ENCODE measurements around the gene RAD51B. TPM values are rescaled to one million over a fixed set of nuclear protein-coding genes. Genes with fewer than 3 reads are reported as not detected.

RAD51B gene
- total RNA-seq, 5 donors from 2014 or later (not counting 1 experiment from before 2014, with no cell fraction given), result 25.4 to 47.9 (median 30.0) TPM

GRCh38 chr14:67908052-67908754 is 88.6 kb downstream of the RAD51B start:
- no peaks in the 10 kb centered on the region for H3K27me3 Mint-ChIP-seq
- POLR2A ChIA-PET, result no interaction called here

GRCh38 chr14:67911562-67911961 is 92.0 kb downstream of the RAD51B start:
- WGBS (ENCODE audit: insufficient coverage), result no CpG with 5 or more reads among the region's 2 CpGs
- H3K27me3 Mint-ChIP-seq, result no peaks in the 10 kb centered on the region
- peaks cover 13% of the 10 kb centered on the region for H3K36me3 Mint-ChIP-seq
- no peak overlapping the region for H3K27ac ChIP-seq (ENCODE audit: low read length)
- H3K4me3 Mint-ChIP-seq, result no peak overlapping the region
- H3K4me1 ChIP-seq (ENCODE audit: control insufficient read depth in 1 of 2, extremely low read depth in 1 of 2, insufficient read depth in 2 of 2, low read length in 2 of 2), result no peaks in the 10 kb centered on the region
- no peaks in the 10 kb centered on the region for H3K9me3 Mint-ChIP-seq
- no peaks in the 10 kb centered on the region for H3K9me3 ChIP-seq
- H3K4me3 ChIP-seq (ENCODE audit: control insufficient read depth in 1 of 2, extremely low read depth in 1 of 2, low read length in 1 of 2), result no peak overlapping the region
- no peak overlapping the region for H3K27ac Mint-ChIP-seq
- ChIA-PET CTCF (no interaction called here), POLR2A (no interaction called here)
- H3K27me3 ChIP-seq (replicated peaks in 1 of 2; ENCODE audit: control insufficient read depth in 2 of 2, extremely low read depth in 1 of 2, insufficient read depth in 2 of 2, low read length in 1 of 2), result no peaks in the 10 kb centered on the region
- ATAC-seq (replicated peaks in 1 of 4), result no peak
- no peak for DNase-seq
- H3K4me1 Mint-ChIP-seq, result no peaks in the 10 kb centered on the region
- H3K36me3 ChIP-seq (ENCODE audit: control insufficient read depth in 2 of 2, extremely low read depth in 1 of 2, insufficient read depth in 1 of 2, low read length in 1 of 2), result no peaks in the 10 kb centered on the region

More at GRCh38 chr14:67908052-67908754, 88.6 kb downstream of the RAD51B start:
- no peak overlapping the region for H3K27ac ChIP-seq (ENCODE audit: low read length)
- H3K4me1 ChIP-seq (ENCODE audit: control insufficient read depth in 1 of 2, extremely low read depth in 1 of 2, insufficient read depth in 2 of 2, low read length in 2 of 2), result no peaks in the 10 kb centered on the region
- H3K36me3 Mint-ChIP-seq, result peaks cover 32% of the 10 kb centered on the region
- no peaks in the 10 kb centered on the region for H3K36me3 ChIP-seq (ENCODE audit: control insufficient read depth in 2 of 2, extremely low read depth in 1 of 2, insufficient read depth in 1 of 2, low read length in 1 of 2)
- CTCF ChIA-PET, result interaction anchor here in 1 of 2 donors (0.7 kb wide), 1 partner anchor 871 kb away, joined by 3 read pairs; no protein-coding TSS in a partner anchor
- H3K4me1 Mint-ChIP-seq, result no peaks in the 10 kb centered on the region
- DNase-seq (no peak), ATAC-seq (replicated peaks in 1 of 4) (no peak)
- no peak overlapping the region for H3K4me3 Mint-ChIP-seq
- no peak overlapping the region for H3K27ac Mint-ChIP-seq
- H3K9me3 ChIP-seq, result no peaks in the 10 kb centered on the region
- peaks cover 0 to 16% (median 0%) of the 10 kb centered on the region in 3 donors for H3K9me3 Mint-ChIP-seq
- no peak overlapping the region for H3K4me3 ChIP-seq (ENCODE audit: control insufficient read depth in 1 of 2, extremely low read depth in 1 of 2, low read length in 1 of 2)
- no peaks in the 10 kb centered on the region for H3K27me3 ChIP-seq (replicated peaks in 1 of 2; ENCODE audit: control insufficient read depth in 2 of 2, extremely low read depth in 1 of 2, insufficient read depth in 2 of 2, low read length in 1 of 2)

GRCh38 chr14:67916430-67916829 is 96.9 kb downstream of the RAD51B start:
- ChIA-PET POLR2A (interaction anchor here in 1 of 2 donors (0.6 kb wide), 1 partner anchor 25 kb away, joined by 3 read pairs; no protein-coding TSS in a partner anchor), CTCF (interaction anchor here in 1 of 2 donors (0.6 kb wide), 1 partner anchor 1081 kb away, joined by 5 read pairs; no protein-coding TSS in a partner anchor)
- H3K4me1 Mint-ChIP-seq, result no peaks in the 10 kb centered on the region
- Histone ChIP-seq H3K27ac (ENCODE audit: low read length) (no peak overlapping the region), H3K9me3 (no peaks in the 10 kb centered on the region), H3K4me1 (ENCODE audit: control insufficient read depth in 1 of 2, extremely low read depth in 1 of 2, insufficient read depth in 2 of 2, low read length in 2 of 2) (no peaks in the 10 kb centered on the region), H3K36me3 (ENCODE audit: control insufficient read depth in 2 of 2, extremely low read depth in 1 of 2, insufficient read depth in 1 of 2, low read length in 1 of 2) (no peaks in the 10 kb centered on the region), H3K4me3 (ENCODE audit: control insufficient read depth in 1 of 2, extremely low read depth in 1 of 2, low read length in 1 of 2) (no peak overlapping the region), H3K27me3 (replicated peaks in 1 of 2; ENCODE audit: control insufficient read depth in 2 of 2, extremely low read depth in 1 of 2, insufficient read depth in 2 of 2, low read length in 1 of 2) (no peaks in the 10 kb centered on the region)
- no peak overlapping the region for H3K27ac Mint-ChIP-seq
- H3K36me3 Mint-ChIP-seq, result peaks cover 3% of the 10 kb centered on the region
- no peak overlapping the region for H3K4me3 Mint-ChIP-seq
- no CpG with 5 or more reads among the region's 4 CpGs for WGBS (ENCODE audit: insufficient coverage)
- H3K27me3 Mint-ChIP-seq, result no peaks in the 10 kb centered on the region
- ATAC-seq (replicated peaks in 1 of 4) (no peak), DNase-seq (no peak)
- H3K9me3 Mint-ChIP-seq, result no peaks in the 10 kb centered on the region

- Mint-ChIP-seq H3K27me3 (no peaks in the 10 kb centered on the region), H3K4me3 (no peak overlapping the region), H3K27ac (no peak overlapping the region), H3K9me3 (no peaks in the 10 kb centered on the region), H3K4me1 (peaks cover 0 to under 1% (median 0%) of the 10 kb centered on the region in 3 donors), H3K36me3 (peaks cover 3% of the 10 kb centered on the region)
- Histone ChIP-seq H3K27me3 (replicated peaks in 1 of 2; ENCODE audit: control insufficient read depth in 2 of 2, extremely low read depth in 1 of 2, insufficient read depth in 2 of 2, low read length in 1 of 2) (no peaks in the 10 kb centered on the region), H3K4me3 (ENCODE audit: control insufficient read depth in 1 of 2, extremely low read depth in 1 of 2, low read length in 1 of 2) (no peak overlapping the region), H3K9me3 (no peaks in the 10 kb centered on the region), H3K27ac (ENCODE audit: low read length) (no peak overlapping the region), H3K36me3 (ENCODE audit: control insufficient read depth in 2 of 2, extremely low read depth in 1 of 2, insufficient read depth in 1 of 2, low read length in 1 of 2) (no peaks in the 10 kb centered on the region), H3K4me1 (ENCODE audit: control insufficient read depth in 1 of 2, extremely low read depth in 1 of 2, insufficient read depth in 2 of 2, low read length in 2 of 2) (no peaks in the 10 kb centered on the region)
- DNase-seq (no peak), ATAC-seq (replicated peaks in 1 of 4) (no peak)
- CTCF ChIA-PET, result interaction anchor here in 1 of 2 donors (0.6 kb wide), 1 partner anchor 1080 kb away, joined by 5 read pairs; no protein-coding TSS in a partner anchor
- WGBS (ENCODE audit: insufficient coverage), result 83% methylated on average over 3 of the region's 6 CpGs
- POLR2A ChIA-PET, result no interaction called here
Measured at GRCh38 chr14:67917006-67917405, 97.4 kb downstream of the RAD51B start.

- Mint-ChIP-seq H3K27ac (no peak overlapping the region), H3K36me3 (peaks cover 6% of the 10 kb centered on the region), H3K4me3 (no peak overlapping the region), H3K27me3 (no peaks in the 10 kb centered on the region), H3K9me3 (no peaks in the 10 kb centered on the region), H3K4me1 (peaks cover 0 to 1% (median 0%) of the 10 kb centered on the region in 3 donors)
- Histone ChIP-seq H3K9me3 (no peaks in the 10 kb centered on the region), H3K27ac (ENCODE audit: low read length) (no peak overlapping the region), H3K27me3 (replicated peaks in 1 of 2; ENCODE audit: control insufficient read depth in 2 of 2, extremely low read depth in 1 of 2, insufficient read depth in 2 of 2, low read length in 1 of 2) (no peaks in the 10 kb centered on the region), H3K36me3 (ENCODE audit: control insufficient read depth in 2 of 2, extremely low read depth in 1 of 2, insufficient read depth in 1 of 2, low read length in 1 of 2) (no peaks in the 10 kb centered on the region), H3K4me3 (ENCODE audit: control insufficient read depth in 1 of 2, extremely low read depth in 1 of 2, low read length in 1 of 2) (no peak overlapping the region), H3K4me1 (ENCODE audit: control insufficient read depth in 1 of 2, extremely low read depth in 1 of 2, insufficient read depth in 2 of 2, low read length in 2 of 2) (no peaks in the 10 kb centered on the region)
- ChIA-PET POLR2A (no interaction called here), CTCF (no interaction called here)
- DNase-seq (no peak), ATAC-seq (replicated peaks in 1 of 4) (no peak)
Measured at GRCh38 chr14:67918838-67919237, 99.3 kb downstream of the RAD51B start.

GRCh38 chr14:67919259-67920032 is 99.9 kb downstream of the RAD51B start:
- DNase-seq (no peak), ATAC-seq (replicated peaks in 1 of 4) (no peak)
- H3K4me1 ChIP-seq (ENCODE audit: control insufficient read depth in 1 of 2, extremely low read depth in 1 of 2, insufficient read depth in 2 of 2, low read length in 2 of 2), result no peaks in the 10 kb centered on the region
- H3K27me3 Mint-ChIP-seq, result no peaks in the 10 kb centered on the region
- WGBS (ENCODE audit: insufficient coverage), result no CpG with 5 or more reads among the region's 7 CpGs
- peaks cover 0 to 1% (median 0%) of the 10 kb centered on the region in 3 donors for H3K4me1 Mint-ChIP-seq
- H3K36me3 ChIP-seq (ENCODE audit: control insufficient read depth in 2 of 2, extremely low read depth in 1 of 2, insufficient read depth in 1 of 2, low read length in 1 of 2), result no peaks in the 10 kb centered on the region
- H3K9me3 ChIP-seq, result no peaks in the 10 kb centered on the region
- CTCF ChIA-PET, result no interaction called here
- POLR2A ChIA-PET, result no interaction called here
- no peaks in the 10 kb centered on the region for H3K9me3 Mint-ChIP-seq
- no peak overlapping the region for H3K27ac Mint-ChIP-seq
- H3K27me3 ChIP-seq (replicated peaks in 1 of 2; ENCODE audit: control insufficient read depth in 2 of 2, extremely low read depth in 1 of 2, insufficient read depth in 2 of 2, low read length in 1 of 2), result no peaks in the 10 kb centered on the region
- H3K4me3 Mint-ChIP-seq, result no peak overlapping the region
- peaks cover 12% of the 10 kb centered on the region for H3K36me3 Mint-ChIP-seq
- no peak overlapping the region for H3K4me3 ChIP-seq (ENCODE audit: control insufficient read depth in 1 of 2, extremely low read depth in 1 of 2, low read length in 1 of 2)
- no peak overlapping the region for H3K27ac ChIP-seq (ENCODE audit: low read length)
